Mucosa of gallbladder (tissue), 1 donor: ENCODE measurements around the gene PALLD. TPM values are rescaled to one million over a fixed set of nuclear protein-coding genes. Genes with fewer than 3 reads are reported as not detected.
A peak's percentile ranks its signal among the peaks of the same experiment; 100 is the strongest.

Experiments used
- DNase-seq: peaks from one replicate; pipeline ENCODE4 v3.0.0-alpha.2; 2020; ENCODE audit warnings: low spot score
- total RNA-seq: library from RNA; stranded (reverse); gene quantifications from one replicate; pipeline ENCODE4 v1.2.1, GENCODE V29; 2021
- donor health status: DM: no; HTN: no; CAD: no.

PALLD gene
- total RNA-seq, 1 donor from 2014 or later = 250 TPM

- DNase-seq = no peak
Observed at GRCh38 chr4:168588916-168589531, 92.2 kb downstream of the PALLD start.

GRCh38 chr4:168592676-168593075, 95.8 kb downstream of the PALLD start:
- no peak for DNase-seq

DNA sequence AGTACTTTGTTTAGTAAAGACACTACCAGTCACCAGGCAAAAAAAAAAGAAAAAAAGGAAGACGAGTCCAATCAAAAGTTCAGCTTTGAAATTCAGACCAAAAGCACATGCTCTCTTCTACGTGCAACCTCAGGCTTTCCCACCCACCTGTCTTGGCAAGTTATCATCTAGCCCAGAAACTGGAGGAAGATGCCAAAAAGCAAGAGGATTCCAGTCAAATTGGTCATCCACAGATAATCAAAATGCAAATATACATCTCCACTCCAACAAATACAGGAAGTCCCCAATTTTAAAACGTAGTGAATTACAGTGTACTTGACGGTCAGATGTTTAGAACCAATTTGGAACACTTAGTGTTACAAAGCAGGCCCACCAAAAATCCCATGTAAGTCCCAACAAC, 96.5 kb downstream of the PALLD start:
- DNase-seq = no peak

GRCh38 chr4:168594121-168594520, 97.3 kb downstream of the PALLD start:
- no peak for DNase-seq

DNA sequence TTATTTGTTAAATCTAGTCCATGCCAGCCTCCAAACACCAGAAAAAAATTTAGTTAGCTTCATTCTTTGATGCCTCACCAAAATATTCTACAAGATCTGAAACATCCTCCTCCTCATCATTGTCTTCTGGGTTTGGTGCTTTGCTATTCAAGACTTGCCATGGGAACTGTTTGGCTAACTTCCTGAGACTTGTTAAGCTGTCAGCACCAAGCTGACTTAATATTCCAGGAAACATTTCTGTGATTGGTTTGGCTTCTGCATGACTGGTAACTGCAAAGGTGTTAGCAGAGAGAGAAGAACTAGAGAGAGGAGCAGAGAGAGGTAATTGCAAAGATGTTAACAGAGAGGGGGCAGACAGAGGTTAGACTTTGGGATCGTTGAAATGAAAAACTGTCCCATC, 101.3 kb downstream of the PALLD start:
- DNase-seq = no peak

- DNase-seq = no peak
Observed at GRCh38 chr4:168600796-168601583, 104.1 kb downstream of the PALLD start.

- no peak for DNase-seq
Observed at GRCh38 chr4:168601899-168602298, 105.0 kb downstream of the PALLD start.

DNA sequence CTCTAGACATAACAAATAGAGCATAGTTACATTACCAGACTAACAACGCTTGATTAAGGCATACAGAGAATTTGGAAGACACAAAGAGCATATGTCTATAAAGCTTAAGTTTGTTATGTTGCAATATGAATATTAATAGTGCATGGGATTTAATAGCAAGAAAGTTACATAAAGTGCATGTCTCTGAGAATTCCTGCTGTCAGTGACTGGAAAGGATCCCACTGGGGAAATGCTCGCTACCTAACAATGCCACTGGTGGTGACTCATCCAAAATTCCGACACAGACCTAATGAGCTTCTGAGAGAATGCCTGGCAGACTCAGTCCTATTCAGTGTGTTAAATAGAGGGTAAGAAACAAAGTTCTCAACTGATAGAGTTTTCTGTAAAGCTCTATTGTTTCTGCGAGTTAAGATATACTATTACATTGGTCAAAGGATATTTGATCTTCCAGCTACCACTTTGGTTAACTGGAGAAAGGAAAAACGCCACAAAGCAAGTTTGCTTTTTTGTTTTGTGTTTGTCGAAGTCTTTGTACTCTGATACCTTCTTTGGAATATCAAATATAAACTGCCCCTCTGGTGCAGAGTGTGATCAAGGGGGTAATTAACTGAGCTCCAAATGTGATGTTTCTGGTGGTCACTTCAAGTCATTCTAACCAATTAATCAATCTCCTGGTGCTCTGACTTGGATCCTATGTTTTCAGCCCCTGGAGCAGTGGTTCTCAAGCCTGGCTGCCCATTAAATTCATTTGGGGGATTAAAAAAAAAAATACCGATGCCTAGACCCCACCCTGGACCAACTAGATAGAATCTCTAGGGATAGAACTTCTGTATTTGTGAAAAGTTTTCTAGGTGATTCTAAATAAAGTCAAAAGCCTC, 107.9 kb downstream of the PALLD start:
- DNase-seq = peak; percentile 34

GRCh38 chr4:168605411-168605810, 108.6 kb downstream of the PALLD start:
- DNase-seq = no peak

DNA sequence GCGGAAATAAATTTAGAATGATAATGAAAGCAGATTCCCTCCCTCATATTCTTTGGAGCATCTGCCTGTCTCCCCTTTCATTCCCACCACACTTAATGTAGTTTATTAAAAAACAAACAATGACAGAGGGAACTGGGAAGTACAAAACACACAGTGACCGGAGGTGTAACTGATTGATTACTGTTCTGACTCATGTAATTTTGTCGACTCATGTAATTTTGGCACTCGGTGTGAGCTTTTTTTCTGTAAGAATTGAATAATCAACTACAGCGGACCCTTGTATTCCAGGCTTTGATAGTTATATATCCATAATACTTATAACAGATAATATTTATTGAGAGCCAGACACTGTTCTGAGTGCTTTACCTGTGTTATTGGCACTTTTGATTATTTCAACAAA, 110.4 kb downstream of the PALLD start:
- DNase-seq = no peak

DNA sequence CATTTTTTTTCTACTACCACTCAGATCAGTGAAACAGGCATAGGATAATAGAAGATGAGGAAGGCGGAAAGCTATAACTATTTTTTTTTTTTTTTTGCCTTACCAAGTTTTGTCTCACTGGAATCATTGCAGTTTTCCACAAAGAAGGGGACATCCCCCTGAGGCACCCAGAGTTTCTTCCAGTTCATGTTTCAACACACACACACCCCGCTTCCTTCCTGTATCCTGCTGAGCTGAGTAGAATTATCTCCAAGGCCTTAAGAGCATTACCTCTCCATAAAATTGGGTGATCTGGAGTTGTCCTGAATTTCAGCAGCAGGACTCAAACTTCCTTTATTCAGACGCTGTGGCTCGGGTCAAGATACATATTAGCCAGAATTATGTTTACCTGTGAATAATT, 111.9 kb downstream of the PALLD start:
- no peak for DNase-seq

DNA sequence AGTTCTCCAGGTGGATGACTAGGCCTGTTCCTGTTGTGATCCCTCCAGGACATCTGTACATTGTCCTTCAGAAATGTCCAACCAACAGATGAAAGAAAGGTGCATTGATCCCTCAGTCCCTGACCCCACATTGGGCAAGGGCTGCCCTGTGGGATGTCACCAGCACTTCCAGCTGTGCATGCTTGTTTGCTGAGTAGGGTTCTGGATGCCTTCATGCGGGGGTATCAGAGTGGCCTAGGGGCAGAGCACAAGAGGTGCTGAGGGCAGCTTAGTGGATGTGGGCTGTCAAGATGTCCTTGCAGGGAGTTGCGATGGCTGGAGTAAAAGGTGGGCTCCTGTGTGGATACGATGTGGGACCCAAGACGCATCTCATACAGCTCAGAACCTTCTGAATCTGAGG, 112.5 kb downstream of the PALLD start:
- DNase-seq = no peak

DNA sequence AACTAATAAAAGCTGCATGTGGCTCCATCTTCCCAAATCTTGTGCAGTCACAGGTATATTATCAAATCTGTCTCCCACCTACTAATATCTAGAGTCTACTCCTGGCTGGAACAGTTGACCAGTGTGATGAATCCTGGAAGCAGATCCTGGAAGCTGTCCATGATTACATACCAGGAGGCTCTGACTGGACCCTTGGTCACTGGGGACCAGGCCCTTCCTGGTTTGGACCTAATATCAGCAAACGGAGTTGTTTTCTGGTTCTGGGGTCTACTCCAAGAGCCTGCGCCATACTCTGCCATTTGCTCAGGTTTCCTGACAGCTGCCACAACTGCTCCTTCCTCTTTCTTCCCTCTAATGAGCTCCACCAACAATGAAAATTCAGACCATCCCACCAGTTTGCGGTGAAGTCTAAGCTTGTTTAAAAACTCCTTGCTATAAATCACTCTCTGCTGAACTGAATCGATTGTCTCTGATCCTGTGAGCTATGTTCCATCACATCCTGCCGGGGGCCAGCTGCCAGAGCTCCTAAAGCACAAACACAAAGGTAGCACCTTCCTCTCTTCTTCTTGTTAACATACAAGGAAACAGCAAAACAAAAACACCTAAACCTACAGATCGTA, 114.2 kb downstream of the PALLD start:
- no peak for DNase-seq

GRCh38 chr4:168612450-168613135, 115.7 kb downstream of the PALLD start:
- DNase-seq = no peak

GRCh38 chr4:168613869-168614268, 117.0 kb downstream of the PALLD start:
- DNase-seq = no peak

DNA sequence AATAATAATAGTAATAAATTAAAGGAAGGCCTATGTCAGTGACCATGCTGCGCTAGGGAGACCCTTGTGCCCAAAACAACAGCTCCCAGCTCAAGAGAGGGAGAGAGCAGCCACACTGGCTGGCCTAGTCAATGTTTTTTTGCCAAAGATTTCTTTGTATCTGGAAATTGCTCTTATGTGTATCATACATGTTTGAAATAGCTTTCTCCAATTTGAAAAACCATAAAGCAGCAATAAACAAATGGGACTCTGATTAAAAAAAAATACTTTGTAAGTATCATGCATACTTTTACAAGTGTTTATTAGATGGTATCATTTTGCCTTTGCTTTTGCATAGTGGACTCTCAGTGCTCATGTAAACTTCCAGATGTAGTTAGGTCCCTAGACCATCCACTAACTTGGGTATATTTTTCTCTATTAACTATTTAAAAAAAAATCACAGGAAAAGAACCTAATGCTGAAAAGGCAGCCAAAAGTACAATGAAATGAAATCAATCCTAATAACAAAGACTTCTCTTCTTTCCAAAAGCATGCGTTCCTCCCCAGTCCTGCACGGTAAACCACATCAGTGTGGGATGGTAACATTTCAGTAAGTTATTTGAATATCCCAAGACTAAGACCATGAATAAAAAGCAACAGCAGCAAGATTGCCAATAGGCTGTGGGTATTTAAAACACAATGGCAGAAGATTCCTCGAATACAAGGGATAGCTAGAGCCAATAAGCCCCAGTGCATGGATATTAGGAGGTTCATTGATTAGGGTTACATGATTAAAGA, 117.6 kb downstream of the PALLD start:
- no peak for DNase-seq

DNA sequence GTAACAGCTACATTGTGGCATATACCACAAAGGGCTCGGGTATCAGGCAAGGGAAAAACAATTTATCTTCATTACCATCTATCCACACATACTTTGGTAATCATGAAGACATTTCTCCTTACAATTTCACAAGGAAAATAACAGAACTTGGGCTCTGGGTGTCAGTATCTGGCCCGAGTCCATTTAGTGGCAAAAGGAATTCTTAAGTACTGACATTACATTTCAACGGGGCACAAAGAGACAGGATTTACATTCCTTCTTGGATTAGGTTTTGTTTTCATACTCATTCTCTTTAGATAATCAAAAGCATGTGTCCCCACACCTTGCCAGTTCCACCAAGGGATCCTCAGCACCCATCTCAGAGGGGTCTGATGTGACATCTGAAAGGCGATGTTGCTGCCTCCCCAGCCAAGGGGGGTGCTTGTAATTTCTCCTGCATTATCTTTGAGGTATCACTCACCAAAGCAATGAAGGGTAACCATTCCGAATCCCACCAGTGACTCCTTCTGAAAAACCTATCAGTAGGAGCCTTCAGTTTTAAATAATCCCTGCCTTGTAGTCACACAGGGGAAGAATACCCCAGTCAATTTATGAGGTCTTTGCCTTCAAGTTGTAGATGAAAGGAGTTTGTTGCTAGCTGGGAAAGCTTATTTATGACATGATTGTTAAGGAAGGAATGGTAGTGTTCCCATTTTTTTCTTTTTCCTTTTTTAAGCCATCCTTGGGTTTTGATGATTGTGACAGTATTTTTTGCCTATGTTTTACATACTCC, 118.6 kb downstream of the PALLD start:
- no peak for DNase-seq

GRCh38 chr4:168618577-168619265, 121.9 kb downstream of the PALLD start:
- DNase-seq = no peak

DNA sequence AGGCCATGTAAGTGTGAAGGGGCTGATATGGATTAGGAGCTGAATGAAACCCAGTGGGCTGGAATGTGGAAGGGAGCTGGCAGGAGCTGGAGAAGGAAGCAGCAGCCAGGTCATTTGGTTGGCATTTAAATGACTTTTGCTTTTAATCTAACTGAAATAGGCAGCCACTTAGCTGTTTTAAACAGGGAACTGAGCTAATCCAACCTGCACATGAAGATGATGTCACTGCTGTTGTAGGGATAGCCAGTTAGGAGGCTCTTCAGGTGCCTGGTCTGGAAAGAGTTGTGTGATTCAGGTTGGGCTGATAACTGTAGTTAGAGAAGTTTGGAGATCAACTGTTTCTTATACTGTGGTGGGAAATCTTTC, 122.4 kb downstream of the PALLD start:
- no peak for DNase-seq
